Astrocyte (in vitro differentiated cells and primary cell): ENCODE results near the gene PDCD10. TPM values are rescaled to one million over a fixed set of nuclear protein-coding genes. Genes with fewer than 3 reads are reported as not detected.

Source experiments
- DNase-seq: peaks from one replicate; pipeline ENCODE4 v3.0.0-alpha.2; 2010; ENCODE audit warnings: low read depth
- FAIRE-seq: peaks from 2 replicates; lab custom pipeline; 2011; peaks lifted over from hg19 to GRCh38; lab: Jason Lieb, UNC
- H2AFZ ChIP-seq: 2 replicates; pipeline ENCODE4 v1.6.0; 2012; ENCODE audit warnings: low read depth, low read length, inconsistent platforms
- H3K27ac ChIP-seq: 2 replicates; pipeline ENCODE4 v1.5.1; 2011; ENCODE audit warnings: low read depth, low read length, inconsistent platforms
- H3K27me3 ChIP-seq: 2 replicates; pipeline ENCODE4 v1.6.0; 2011; ENCODE audit warnings: low read length, inconsistent platforms; ENCODE audit not compliant: insufficient read depth
- H3K36me3 ChIP-seq: 2 replicates; pipeline ENCODE4 v1.5.1; 2011; ENCODE audit warnings: low read length, inconsistent platforms; ENCODE audit not compliant: insufficient read depth
- H3K4me1 ChIP-seq: 2 replicates; pipeline ENCODE4 v1.5.1; 2011; ENCODE audit warnings: low read length, inconsistent platforms; ENCODE audit not compliant: insufficient read depth
- H3K4me2 ChIP-seq: 2 replicates; pipeline ENCODE4 v1.6.0; 2012; ENCODE audit warnings: low read length, inconsistent platforms
- H3K4me3 ChIP-seq: 2 replicates; pipeline ENCODE4 v1.5.1; 2011; ENCODE audit warnings: low read depth, mild to moderate bottlenecking, low read length, inconsistent platforms; ENCODE audit not compliant: insufficient read depth
- H3K79me2 ChIP-seq: 2 replicates; pipeline ENCODE4 v1.6.0; 2012; ENCODE audit warnings: mild to moderate bottlenecking, low read length, inconsistent platforms; ENCODE audit not compliant: insufficient read depth
- H3K9ac ChIP-seq: 2 replicates; pipeline ENCODE4 v1.6.0; 2012; ENCODE audit warnings: mild to moderate bottlenecking, low read length, inconsistent platforms
- H3K9me3 ChIP-seq: 2 replicates; pipeline ENCODE4 v1.5.1; 2012; ENCODE audit warnings: low read depth, mild to moderate bottlenecking, low read length, inconsistent platforms; ENCODE audit not compliant: insufficient read depth
- H4K20me1 ChIP-seq: 2 replicates; pipeline ENCODE4 v1.6.0; 2012; ENCODE audit warnings: low read length, inconsistent platforms; ENCODE audit not compliant: insufficient read depth
- H3K27ac Mint-ChIP-seq: one replicate; pipeline ENCODE4 v1.8.0; 2021; ENCODE audit warnings: mild to moderate bottlenecking, mixed read lengths; ENCODE audit not compliant: unreplicated experiment
- H3K27me3 Mint-ChIP-seq: one replicate; pipeline ENCODE4 v1.8.0; 2021; ENCODE audit warnings: low read depth, mixed read lengths; ENCODE audit not compliant: unreplicated experiment
- H3K36me3 Mint-ChIP-seq: one replicate; pipeline ENCODE4 v1.8.0; 2021; ENCODE audit warnings: low read depth, mixed read lengths; ENCODE audit not compliant: unreplicated experiment
- H3K4me1 Mint-ChIP-seq: one replicate; pipeline ENCODE4 v1.8.0; 2021; ENCODE audit warnings: low read depth, mixed read lengths; ENCODE audit not compliant: unreplicated experiment
- H3K4me3 Mint-ChIP-seq: one replicate; pipeline ENCODE4 v1.8.0; 2021; ENCODE audit warnings: mild to moderate bottlenecking, moderate library complexity, mixed read lengths; ENCODE audit not compliant: unreplicated experiment
- H3K9me3 Mint-ChIP-seq: one replicate; pipeline ENCODE4 v1.8.0; 2021; ENCODE audit warnings: mild to moderate bottlenecking, mixed read lengths; ENCODE audit not compliant: unreplicated experiment
- EZH2 ChIP-seq: IDR thresholded peaks from 2 replicates; pipeline ENCODE4 v1.6.1; 2012; ENCODE audit warnings: mild to moderate bottlenecking, low read length, inconsistent platforms; ENCODE audit not compliant: insufficient read depth
- total RNA-seq: library from RNA; stranded (reverse); gene quantifications from 2 replicates; pipeline ENCODE4 v1.2.1, GENCODE V29; 2021
- TF ChIP-seq, protein P1 (sequence below): IDR thresholded peaks from 2 replicates; pipeline ENCODE4 v1.5.1; 2011; ENCODE audit warnings: low read depth, mild to moderate bottlenecking, inconsistent platforms, low read length, moderate library complexity; ENCODE audit not compliant: insufficient read depth

Gene PDCD10
- total RNA-seq, 1 donor from 2014 or later, result 66.9 TPM

DNA sequence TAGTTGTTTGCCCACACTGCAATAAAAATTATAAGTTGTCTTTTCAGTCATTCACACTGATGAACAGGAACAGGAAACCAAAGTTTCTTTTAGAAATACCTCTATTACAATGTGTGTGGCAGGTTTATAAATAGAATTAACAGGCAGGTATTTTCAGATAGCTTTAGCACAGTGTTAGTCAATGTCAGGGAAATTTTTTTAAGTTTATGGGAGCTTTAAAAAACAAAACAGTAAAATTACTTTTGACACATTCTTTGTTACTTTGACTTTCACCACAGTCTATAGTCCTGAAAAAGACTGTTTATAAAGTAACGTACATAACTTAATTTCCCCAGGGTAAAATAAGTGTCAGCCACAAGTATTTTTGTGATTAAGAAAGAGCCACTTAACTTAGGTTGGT is 38.9 kb upstream of the PDCD10 start:
- no peaks in the 10 kb centered on the region for H3K27me3 Mint-ChIP-seq
- H3K4me2 ChIP-seq, result no peak overlapping the region
- no peaks in the 10 kb centered on the region for H3K4me1 ChIP-seq
- peaks cover 5% of the 10 kb centered on the region for H3K9me3 Mint-ChIP-seq
- H3K4me1 Mint-ChIP-seq, result peaks cover 3% of the 10 kb centered on the region
- no peaks in the 10 kb centered on the region for H4K20me1 ChIP-seq
- H3K27ac Mint-ChIP-seq, result no peak overlapping the region
- FAIRE-seq (no peak), DNase-seq (no peak)
- H3K79me2 ChIP-seq, result no peaks in the 10 kb centered on the region
- H3K27ac ChIP-seq, result no peak overlapping the region
- H3K9ac ChIP-seq, result no peak overlapping the region
- peaks cover 3% of the 10 kb centered on the region for H3K36me3 Mint-ChIP-seq
- H3K27me3 ChIP-seq, result no peaks in the 10 kb centered on the region
- H3K4me3 Mint-ChIP-seq, result no peak overlapping the region
- no peak overlapping the region for H2AFZ ChIP-seq
- TF ChIP-seq, protein P1, sequence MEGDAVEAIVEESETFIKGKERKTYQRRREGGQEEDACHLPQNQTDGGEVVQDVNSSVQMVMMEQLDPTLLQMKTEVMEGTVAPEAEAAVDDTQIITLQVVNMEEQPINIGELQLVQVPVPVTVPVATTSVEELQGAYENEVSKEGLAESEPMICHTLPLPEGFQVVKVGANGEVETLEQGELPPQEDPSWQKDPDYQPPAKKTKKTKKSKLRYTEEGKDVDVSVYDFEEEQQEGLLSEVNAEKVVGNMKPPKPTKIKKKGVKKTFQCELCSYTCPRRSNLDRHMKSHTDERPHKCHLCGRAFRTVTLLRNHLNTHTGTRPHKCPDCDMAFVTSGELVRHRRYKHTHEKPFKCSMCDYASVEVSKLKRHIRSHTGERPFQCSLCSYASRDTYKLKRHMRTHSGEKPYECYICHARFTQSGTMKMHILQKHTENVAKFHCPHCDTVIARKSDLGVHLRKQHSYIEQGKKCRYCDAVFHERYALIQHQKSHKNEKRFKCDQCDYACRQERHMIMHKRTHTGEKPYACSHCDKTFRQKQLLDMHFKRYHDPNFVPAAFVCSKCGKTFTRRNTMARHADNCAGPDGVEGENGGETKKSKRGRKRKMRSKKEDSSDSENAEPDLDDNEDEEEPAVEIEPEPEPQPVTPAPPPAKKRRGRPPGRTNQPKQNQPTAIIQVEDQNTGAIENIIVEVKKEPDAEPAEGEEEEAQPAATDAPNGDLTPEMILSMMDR, result no peak
- TF ChIP-seq EZH2, result no peak
- H3K36me3 ChIP-seq, result no peaks in the 10 kb centered on the region
- no peak overlapping the region for H3K4me3 ChIP-seq
- H3K9me3 ChIP-seq, result peaks cover 3% of the 10 kb centered on the region

DNA sequence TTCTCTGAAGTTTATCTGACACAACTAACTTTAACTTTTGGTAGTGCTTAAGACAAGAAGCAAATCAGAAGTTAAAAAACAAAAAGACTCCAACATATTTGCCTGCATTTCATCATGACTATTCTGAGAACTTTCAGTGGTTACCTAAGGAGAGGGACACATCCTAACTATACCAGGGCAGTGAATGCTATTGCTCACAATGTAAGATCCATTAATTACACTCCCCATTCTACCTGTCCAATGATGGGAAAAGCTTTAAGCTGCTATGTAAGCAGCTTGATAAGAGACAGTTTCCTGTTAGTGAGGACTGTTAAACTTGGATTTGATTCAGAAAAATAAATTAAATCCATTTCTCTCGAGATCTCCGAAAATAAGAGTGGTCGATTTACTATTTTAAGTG is 38.3 kb upstream of the PDCD10 start:
- H3K4me1 Mint-ChIP-seq, result no peaks in the 10 kb centered on the region
- no peaks in the 10 kb centered on the region for H3K27me3 Mint-ChIP-seq
- DNase-seq (no peak), FAIRE-seq (no peak)
- no peak overlapping the region for H3K27ac Mint-ChIP-seq
- H3K9me3 Mint-ChIP-seq, result peaks cover 2% of the 10 kb centered on the region
- no peaks in the 10 kb centered on the region for H3K36me3 Mint-ChIP-seq
- H3K4me3 ChIP-seq, result no peak overlapping the region
- H3K9me3 ChIP-seq, result peaks cover 3% of the 10 kb centered on the region
- TF ChIP-seq, protein P1, result no peak
- no peak for TF ChIP-seq EZH2
- H3K79me2 ChIP-seq, result no peaks in the 10 kb centered on the region
- H3K36me3 ChIP-seq, result no peaks in the 10 kb centered on the region
- H3K9ac ChIP-seq, result no peak overlapping the region
- no peak overlapping the region for H3K4me3 Mint-ChIP-seq
- H4K20me1 ChIP-seq, result no peaks in the 10 kb centered on the region
- H3K4me1 ChIP-seq, result no peaks in the 10 kb centered on the region
- no peak overlapping the region for H3K4me2 ChIP-seq
- no peaks in the 10 kb centered on the region for H3K27me3 ChIP-seq
- H3K27ac ChIP-seq, result no peak overlapping the region
- H2AFZ ChIP-seq, result no peak overlapping the region

DNA sequence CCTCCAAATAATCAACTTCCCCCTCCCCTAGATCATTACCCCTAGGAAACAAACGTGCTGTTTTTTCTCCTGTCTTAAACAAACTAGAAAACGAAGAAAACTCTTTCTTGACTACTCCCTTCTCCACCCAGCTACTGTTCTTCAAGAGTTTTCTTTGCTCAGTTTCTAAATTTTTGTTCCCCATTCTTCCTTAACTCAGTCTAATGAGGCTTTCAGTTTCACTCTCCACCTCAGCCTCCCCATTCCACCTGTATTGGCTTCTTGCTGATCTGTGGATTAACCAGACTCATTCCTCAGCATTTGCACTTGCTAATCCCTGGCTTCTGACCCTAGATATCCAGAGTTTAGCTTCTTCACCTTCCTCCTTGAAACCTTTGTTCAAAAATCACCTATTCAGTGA is 27.6 kb upstream of the PDCD10 start:
- H3K4me1 Mint-ChIP-seq, result no peaks in the 10 kb centered on the region
- H3K9ac ChIP-seq, result no peak overlapping the region
- peaks cover 10% of the 10 kb centered on the region for H3K9me3 Mint-ChIP-seq
- no peak overlapping the region for H3K4me2 ChIP-seq
- peaks cover 4% of the 10 kb centered on the region for H3K36me3 Mint-ChIP-seq
- TF ChIP-seq, protein P1, result no peak
- TF ChIP-seq EZH2, result no peak
- H3K36me3 ChIP-seq, result no peaks in the 10 kb centered on the region
- no peaks in the 10 kb centered on the region for H3K9me3 ChIP-seq
- FAIRE-seq (no peak), DNase-seq (no peak)
- no peak overlapping the region for H2AFZ ChIP-seq
- no peaks in the 10 kb centered on the region for H3K27me3 ChIP-seq
- no peak overlapping the region for H3K27ac ChIP-seq
- H3K4me3 Mint-ChIP-seq, result no peak overlapping the region
- no peak overlapping the region for H3K4me3 ChIP-seq
- H3K79me2 ChIP-seq, result no peaks in the 10 kb centered on the region
- H3K27ac Mint-ChIP-seq, result peak overlapping the region; percentile 11
- H4K20me1 ChIP-seq, result no peaks in the 10 kb centered on the region
- peaks cover 4% of the 10 kb centered on the region for H3K27me3 Mint-ChIP-seq
- no peaks in the 10 kb centered on the region for H3K4me1 ChIP-seq
